ENCODE data around the gene OR2T6. TPM values are rescaled to one million over a fixed set of nuclear protein-coding genes. Genes with fewer than 3 reads are reported as not detected.
"Not testable (repeated sequence)": the region's sequence is repeated elsewhere in the genome, so short reads cannot be mapped to it uniquely, and the experiment has no call there.

OR2T6 gene
- total and polyA plus RNA-seq, 8 donors = not detected

GRCh38 chr1:248416226-248416625 is 40.7 kb downstream of the OR2T6 start:
- DNase-seq = no peak
- intact Hi-C loops (cut with DNase I) = no loop called here

GRCh38 chr1:248417854-248418253 is 42.3 kb downstream of the OR2T6 start:
- no peak overlapping the region for H3K27ac ChIP-seq
- H3K9me3 ChIP-seq = peaks cover 0 to 26% of the 10 kb centered on the region in 2 donors
- no peak overlapping the region for H3K4me3 ChIP-seq
- intact Hi-C loops (cut with DNase I) = no loop called here
- DNase-seq (no peak), ATAC-seq (no peak)
- H3K27me3 ChIP-seq = no peaks in the 10 kb centered on the region
- no peak for TF ChIP-seq CTCF (IDR thresholded peaks at IDR 0.05)
- no peaks in the 10 kb centered on the region for H3K36me3 ChIP-seq
- H3K4me1 ChIP-seq = no peaks in the 10 kb centered on the region

More at GRCh38 chr1:248416226-248416625, 40.7 kb downstream of the OR2T6 start:
- no peak for ATAC-seq
- no peak overlapping the region for H3K27ac ChIP-seq
- no peaks in the 10 kb centered on the region for H3K36me3 ChIP-seq
- H3K9me3 ChIP-seq = peaks cover 0 to 18% of the 10 kb centered on the region in 2 donors
- H3K4me3 ChIP-seq = no peak overlapping the region
- no peaks in the 10 kb centered on the region for H3K27me3 ChIP-seq
- no peaks in the 10 kb centered on the region for H3K4me1 ChIP-seq
- no peak for TF ChIP-seq CTCF (IDR thresholded peaks at IDR 0.05)

GRCh38 chr1:248421384-248421783 is 45.8 kb downstream of the OR2T6 start:
- no peaks in the 10 kb centered on the region for H3K27me3 ChIP-seq
- H3K4me1 ChIP-seq = no peaks in the 10 kb centered on the region
- no peak overlapping the region for H3K27ac ChIP-seq
- no peak for TF ChIP-seq CTCF (IDR thresholded peaks at IDR 0.05)
- peaks cover 0 to 32% of the 10 kb centered on the region in 2 donors for H3K9me3 ChIP-seq
- DNase-seq (no peak), ATAC-seq (no peak)
- H3K4me3 ChIP-seq = no peak overlapping the region
- intact Hi-C loops (cut with DNase I) = no loop called here
- no peaks in the 10 kb centered on the region for H3K36me3 ChIP-seq

GRCh38 chr1:248427526-248428191 is 52.1 kb downstream of the OR2T6 start:
- not testable (repeated sequence) for H3K27ac ChIP-seq, ATAC-seq

GRCh38 chr1:248428192-248428533 is 52.6 kb downstream of the OR2T6 start:
- H3K27me3 ChIP-seq; H3K36me3 ChIP-seq; H3K4me1 ChIP-seq; H3K4me3 ChIP-seq; ATAC-seq; DNase-seq; intact Hi-C loops (cut with DNase I); H3K27ac ChIP-seq; H3K9me3 ChIP-seq: not testable (repeated sequence)

More at GRCh38 chr1:248427526-248428191, 52.1 kb downstream of the OR2T6 start:
- H3K9me3 ChIP-seq; H3K27me3 ChIP-seq; H3K36me3 ChIP-seq; H3K4me3 ChIP-seq; H3K4me1 ChIP-seq; DNase-seq; intact Hi-C loops (cut with DNase I): not testable (repeated sequence)

GRCh38 chr1:248431683-248432082 is 56.1 kb downstream of the OR2T6 start:
- intact Hi-C loops (cut with DNase I); H3K9me3 ChIP-seq; ATAC-seq; H3K27ac ChIP-seq; DNase-seq; H3K27me3 ChIP-seq; H3K4me1 ChIP-seq; H3K36me3 ChIP-seq; H3K4me3 ChIP-seq: not testable (repeated sequence)

GRCh38 chr1:248432201-248432600 is 56.7 kb downstream of the OR2T6 start:
- H3K4me3 ChIP-seq; H3K27me3 ChIP-seq; H3K36me3 ChIP-seq; H3K9me3 ChIP-seq; DNase-seq; H3K4me1 ChIP-seq; ATAC-seq; intact Hi-C loops (cut with DNase I); H3K27ac ChIP-seq: not testable (repeated sequence)

- H3K27me3 ChIP-seq; H3K27ac ChIP-seq; H3K4me1 ChIP-seq; intact Hi-C loops (cut with DNase I); H3K36me3 ChIP-seq; H3K9me3 ChIP-seq; H3K4me3 ChIP-seq; ATAC-seq: not testable (repeated sequence)
- DNase-seq = peak in 1 of 4 donors; percentile 58
Measured at GRCh38 chr1:248433811-248434415, 58.4 kb downstream of the OR2T6 start.

- intact Hi-C loops (cut with DNase I); H3K27ac ChIP-seq; DNase-seq; ATAC-seq; H3K4me3 ChIP-seq; H3K4me1 ChIP-seq; H3K36me3 ChIP-seq; H3K9me3 ChIP-seq; H3K27me3 ChIP-seq: not testable (repeated sequence)
Measured at GRCh38 chr1:248434913-248435312, 59.4 kb downstream of the OR2T6 start.

- H3K9me3 ChIP-seq; H3K4me3 ChIP-seq; H3K27ac ChIP-seq; H3K27me3 ChIP-seq; DNase-seq; H3K4me1 ChIP-seq; H3K36me3 ChIP-seq; ATAC-seq; intact Hi-C loops (cut with DNase I): not testable (repeated sequence)
Measured at GRCh38 chr1:248436303-248436702, 60.8 kb downstream of the OR2T6 start.

Measured in left lung (tissue), 10 donors.